Smooth muscle cell (in vitro differentiated cells): ENCODE data around the gene SP140. TPM values are rescaled to one million over a fixed set of nuclear protein-coding genes. Genes with fewer than 3 reads are reported as not detected.
A peak's percentile ranks its signal among the peaks of the same experiment; 100 is the strongest.

ENCODE experiments used
- DNase-seq: peaks from one replicate; lab custom pipeline; 2025; ENCODE audit not compliant: unreplicated experiment; lab: John Stamatoyannopoulos, UW
- H2AFZ ChIP-seq: fragments of 200-600 bp; sonication (generic); 2 replicates; pipeline ENCODE4 v1.6.0; 2016; ENCODE audit warnings: antibody characterized with exemption, low read depth, mild to moderate bottlenecking
- H3F3A ChIP-seq: fragments of 200-600 bp; sonication (generic); 2 replicates; pipeline ENCODE4 v1.6.0; 2017; ENCODE audit warnings: antibody characterized with exemption, low read depth
- H3K27ac ChIP-seq: fragments of 200-600 bp; sonication (generic); 2 replicates; pipeline ENCODE4 v1.5.1; 2016; ENCODE audit warnings: low read depth, mild to moderate bottlenecking
- H3K27me3 ChIP-seq: fragments of 200-600 bp; sonication (generic); 2 replicates; pipeline ENCODE4 v1.6.1; 2016; ENCODE audit warnings: low read depth, mild to moderate bottlenecking
- H3K36me3 ChIP-seq: fragments of 200-600 bp; sonication (generic); 2 replicates; pipeline ENCODE4 v1.5.1; 2016; ENCODE audit warnings: low read depth
- H3K4me1 ChIP-seq: fragments of 200-600 bp; sonication (generic); 2 replicates; pipeline ENCODE4 v1.5.1; 2016; ENCODE audit warnings: low read depth
- H3K4me2 ChIP-seq: fragments of 200-600 bp; sonication (generic); 2 replicates; pipeline ENCODE4 v1.6.0; 2016; ENCODE audit warnings: mild to moderate bottlenecking
- H3K4me3 ChIP-seq: fragments of 200-600 bp; sonication (generic); 2 replicates; pipeline ENCODE4 v1.5.1; 2016; ENCODE audit warnings: mild to moderate bottlenecking
- H3K79me2 ChIP-seq: fragments of 200-600 bp; sonication (generic); 2 replicates; pipeline ENCODE4 v1.6.0; 2016; ENCODE audit warnings: low read depth, mild to moderate bottlenecking
- H3K9ac ChIP-seq: fragments of 200-600 bp; sonication (generic); 2 replicates; pipeline ENCODE4 v1.6.0; 2016; ENCODE audit warnings: low read depth
- H3K9me3 ChIP-seq: fragments of 200-600 bp; sonication (generic); replicated peaks from 2 replicates; pipeline ENCODE4 v1.5.1; 2016; ENCODE audit warnings: low read depth
- H4K20me1 ChIP-seq: fragments of 200-600 bp; sonication (generic); 2 replicates; pipeline ENCODE4 v1.6.0; 2016; ENCODE audit warnings: low read depth
- WGBS: methylation state at CpG from one replicate; pipeline ENCODE4 v1.1.7; 2016; ENCODE audit warnings: low lambda C conversion rate; 5-methylcytosine and 5-hydroxymethylcytosine counted together
- polyA plus RNA-seq: library from polyadenylated mRNA; unstranded; fragments of >200 nt; fragmentation: Nextera tagmentation; extraction: Ambion mirVana; gene quantifications from 2 replicates; pipeline ENCODE4 v1.2.1, GENCODE V29; 2016
- total RNA-seq: library from RNA; depleted of rRNA; stranded (reverse); fragments of >200 nt; gene quantifications from 2 replicates; pipeline ENCODE4 v1.2.3, GENCODE V29; 2014
- TF ChIP-seq, protein P1 (sequence below): fragments of 200-600 bp; sonication (generic); IDR thresholded peaks from 2 replicates; pipeline ENCODE4 v1.5.1; 2017; ENCODE audit warnings: borderline replicate concordance, mild to moderate bottlenecking, antibody characterized with exemption; ENCODE audit not compliant: insufficient read depth, poor library complexity, severe bottlenecking

SP140 gene
- total and polyA plus RNA-seq, 2 experiments from 2014 or later = 0.04 TPM; not detected in 1

DNA sequence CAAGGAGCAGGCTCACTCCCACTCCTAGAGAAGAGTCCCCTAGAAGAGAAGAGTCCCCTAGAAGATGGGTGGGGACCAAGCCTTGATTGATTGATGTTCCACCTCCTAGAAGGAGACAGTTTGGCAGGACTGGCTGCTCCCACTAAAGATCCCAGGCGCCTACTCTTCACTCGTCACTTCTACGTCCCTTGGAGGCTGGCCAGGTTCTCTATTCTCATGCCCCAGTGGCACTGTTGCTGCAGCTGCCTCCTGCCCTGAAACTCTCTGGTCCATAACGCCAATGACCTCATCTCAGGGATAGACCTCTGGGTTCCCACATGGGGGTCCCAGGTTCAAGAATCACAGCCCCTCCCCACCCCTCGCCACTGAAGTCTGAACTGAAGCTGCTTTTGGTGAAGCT lies 99.0 kb downstream of the SP140 start:
- no peak overlapping the region for H3K4me2 ChIP-seq
- WGBS = 90% methylated on average over 5 of the region's 5 CpGs
- no peaks in the 10 kb centered on the region for H4K20me1 ChIP-seq
- no peaks in the 10 kb centered on the region for H3F3A ChIP-seq
- no peaks in the 10 kb centered on the region for H3K9me3 ChIP-seq
- no peak overlapping the region for H3K27ac ChIP-seq
- H3K9ac ChIP-seq = no peak overlapping the region
- H3K4me1 ChIP-seq = no peaks in the 10 kb centered on the region
- no peaks in the 10 kb centered on the region for H3K27me3 ChIP-seq
- no peak for DNase-seq
- no peak overlapping the region for H3K4me3 ChIP-seq
- H3K79me2 ChIP-seq = no peaks in the 10 kb centered on the region
- no peak overlapping the region for H2AFZ ChIP-seq
- no peaks in the 10 kb centered on the region for H3K36me3 ChIP-seq
- TF ChIP-seq, protein P1, sequence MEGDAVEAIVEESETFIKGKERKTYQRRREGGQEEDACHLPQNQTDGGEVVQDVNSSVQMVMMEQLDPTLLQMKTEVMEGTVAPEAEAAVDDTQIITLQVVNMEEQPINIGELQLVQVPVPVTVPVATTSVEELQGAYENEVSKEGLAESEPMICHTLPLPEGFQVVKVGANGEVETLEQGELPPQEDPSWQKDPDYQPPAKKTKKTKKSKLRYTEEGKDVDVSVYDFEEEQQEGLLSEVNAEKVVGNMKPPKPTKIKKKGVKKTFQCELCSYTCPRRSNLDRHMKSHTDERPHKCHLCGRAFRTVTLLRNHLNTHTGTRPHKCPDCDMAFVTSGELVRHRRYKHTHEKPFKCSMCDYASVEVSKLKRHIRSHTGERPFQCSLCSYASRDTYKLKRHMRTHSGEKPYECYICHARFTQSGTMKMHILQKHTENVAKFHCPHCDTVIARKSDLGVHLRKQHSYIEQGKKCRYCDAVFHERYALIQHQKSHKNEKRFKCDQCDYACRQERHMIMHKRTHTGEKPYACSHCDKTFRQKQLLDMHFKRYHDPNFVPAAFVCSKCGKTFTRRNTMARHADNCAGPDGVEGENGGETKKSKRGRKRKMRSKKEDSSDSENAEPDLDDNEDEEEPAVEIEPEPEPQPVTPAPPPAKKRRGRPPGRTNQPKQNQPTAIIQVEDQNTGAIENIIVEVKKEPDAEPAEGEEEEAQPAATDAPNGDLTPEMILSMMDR = no peak

DNA sequence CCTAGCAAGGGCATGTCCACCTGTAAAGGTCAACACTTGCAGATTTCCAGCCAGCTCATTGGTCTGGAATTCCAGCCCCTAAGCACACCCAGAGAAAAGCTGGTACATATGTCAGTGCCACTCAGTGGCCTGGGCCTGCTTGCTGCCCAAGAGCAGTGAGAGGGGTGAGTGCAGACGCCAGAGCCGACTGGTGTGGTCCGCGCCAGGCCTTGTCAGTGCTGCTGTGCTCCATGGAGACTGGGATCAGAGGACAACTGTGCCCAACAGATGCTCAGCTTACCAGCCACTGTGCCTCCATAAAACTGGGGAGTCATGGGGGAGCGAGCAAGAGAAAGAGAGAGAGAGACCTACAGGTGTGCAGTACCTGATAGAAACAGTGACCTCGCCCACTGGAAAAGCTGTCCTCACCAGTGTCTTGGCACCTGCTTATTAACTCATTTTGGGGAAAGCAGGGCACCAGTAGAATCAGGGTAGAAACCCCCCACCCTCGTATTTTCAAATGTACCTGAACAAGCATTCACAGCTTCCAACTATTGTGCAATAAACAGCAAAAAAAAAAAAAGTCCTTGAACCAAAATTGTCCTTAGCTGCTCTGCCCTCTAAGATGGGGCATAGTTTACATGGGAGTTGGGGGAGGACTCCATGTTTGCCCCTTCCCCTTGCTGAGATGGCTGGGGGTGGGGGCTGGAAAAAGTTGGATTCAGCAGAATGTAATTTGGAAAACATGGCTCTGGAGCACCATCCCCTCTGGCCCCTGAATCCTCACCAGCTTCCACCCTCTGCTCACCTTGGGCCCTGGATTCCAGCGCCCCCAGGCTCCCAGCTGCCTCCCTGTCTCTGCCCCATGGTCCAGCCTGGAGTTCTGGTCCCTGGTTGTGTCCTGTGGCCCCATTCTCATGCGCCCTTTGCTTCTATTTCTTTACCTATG lies 100.0 kb downstream of the SP140 start:
- no peaks in the 10 kb centered on the region for H4K20me1 ChIP-seq
- H3K27me3 ChIP-seq = no peaks in the 10 kb centered on the region
- DNase-seq = no peak
- H3K27ac ChIP-seq = no peak overlapping the region
- no peaks in the 10 kb centered on the region for H3K9me3 ChIP-seq
- no peaks in the 10 kb centered on the region for H3K36me3 ChIP-seq
- no peak overlapping the region for H3K4me2 ChIP-seq
- no peaks in the 10 kb centered on the region for H3K4me1 ChIP-seq
- H3K9ac ChIP-seq = no peak overlapping the region
- no peaks in the 10 kb centered on the region for H3F3A ChIP-seq
- TF ChIP-seq, protein P1 = no peak
- H2AFZ ChIP-seq = no peak overlapping the region
- H3K79me2 ChIP-seq = no peaks in the 10 kb centered on the region
- WGBS = 91% methylated on average over 9 of the region's 9 CpGs
- no peak overlapping the region for H3K4me3 ChIP-seq

DNA sequence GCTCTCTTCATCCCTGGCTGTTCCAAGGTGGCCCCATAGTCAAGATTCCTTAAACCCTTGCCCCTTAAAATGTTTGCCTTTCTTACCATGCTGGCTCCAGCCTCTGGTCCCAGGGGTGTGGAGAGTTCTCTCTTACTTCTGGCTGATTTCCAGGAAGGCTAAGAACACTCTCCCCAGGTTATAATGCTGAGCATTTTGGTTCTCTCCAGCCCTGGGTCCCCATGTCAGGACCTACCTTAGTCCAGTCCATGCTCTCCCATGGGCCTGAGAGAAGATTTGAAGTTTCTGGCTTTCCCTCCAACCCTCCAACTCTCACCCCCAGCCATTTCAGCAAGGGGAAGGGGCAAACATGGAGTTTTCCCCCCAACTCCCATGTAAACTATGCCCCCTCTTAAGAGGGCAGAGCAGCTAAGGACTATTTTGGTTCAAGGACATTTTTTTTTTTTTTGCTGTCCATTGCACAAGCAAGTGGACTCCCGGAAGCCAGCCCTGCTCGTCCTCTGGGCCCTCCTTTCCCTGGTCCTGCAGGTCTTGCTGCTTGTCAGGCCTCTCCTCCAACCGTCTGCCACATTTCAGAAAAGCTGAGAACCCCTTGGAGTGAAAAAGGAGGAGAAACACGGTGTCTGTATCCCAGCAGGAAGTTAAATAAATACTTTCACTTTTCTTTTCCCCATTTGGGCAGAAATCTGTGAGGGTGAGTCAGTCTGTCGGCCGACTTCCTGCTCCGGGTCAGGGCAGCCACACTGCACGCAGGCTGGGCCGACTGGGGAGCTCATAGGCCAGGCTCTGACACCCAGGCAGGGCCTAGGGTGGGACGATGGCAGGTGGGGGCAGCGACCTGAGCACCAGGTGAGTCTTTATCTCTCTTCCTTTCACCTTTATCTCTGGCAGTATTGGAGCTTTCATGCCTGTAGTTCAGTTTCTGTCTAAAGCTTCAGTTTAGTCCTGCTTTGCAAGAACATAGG lies 101.2 kb downstream of the SP140 start, which contains the start of gene SP140L:
SP140L (plus strand) TSS at position 741 of the 965 bp plus-strand sequence; CDS start at position 818, 77 bp downstream.
- Histone ChIP-seq H3K36me3 (no peaks in the 10 kb centered on the region), H3K4me2 (peak within 1 kb of the TSS; percentile 63), H3K4me3 (peak within 1 kb of the TSS; percentile 40), H3F3A (no peaks in the 10 kb centered on the region), H3K79me2 (no peaks in the 10 kb centered on the region), H3K4me1 (no peaks in the 10 kb centered on the region), H2AFZ (peak within 1 kb of the TSS; percentile 96), H3K9me3 (no peaks in the 10 kb centered on the region), H3K27me3 (no peaks in the 10 kb centered on the region), H3K9ac (peak within 1 kb of the TSS; percentile 39), H4K20me1 (no peaks in the 10 kb centered on the region), H3K27ac (no peak within 1 kb of the TSS)
- TF ChIP-seq, protein P1 = no peak
- no peak for DNase-seq
- 53% methylated on average over 11 of the region's 11 CpGs for WGBS
